Endodermal cell (in vitro differentiated cells): ENCODE data around the gene SMPD3. TPM values are rescaled to one million over a fixed set of nuclear protein-coding genes. Genes with fewer than 3 reads are reported as not detected.

ENCODE experiments used
- DNase-seq: peaks from one replicate; pipeline ENCODE4 v3.0.0-alpha.2; 2017
- H3K27ac ChIP-seq: 2 replicates; pipeline ENCODE4 v1.5.1; 2013; ENCODE audit warnings: mild to moderate bottlenecking, low read depth, low read length, moderate library complexity
- H3K27me3 ChIP-seq: 2 replicates; pipeline ENCODE4 v1.6.1; 2013; ENCODE audit warnings: mild to moderate bottlenecking, low read length, moderate library complexity; ENCODE audit not compliant: insufficient read depth, control insufficient read depth, poor library complexity, severe bottlenecking
- H3K36me3 ChIP-seq: 2 replicates; pipeline ENCODE4 v1.7.0; 2013; ENCODE audit warnings: mild to moderate bottlenecking, low read length, moderate library complexity; ENCODE audit not compliant: control insufficient read depth, insufficient read depth
- H3K4me1 ChIP-seq: one replicate; pipeline ENCODE4 v1.7.0; 2013; ENCODE audit warnings: low read length; ENCODE audit not compliant: control insufficient read depth, insufficient read depth
- H3K4me3 ChIP-seq: 2 replicates; pipeline ENCODE4 v1.5.1; 2013; ENCODE audit warnings: mild to moderate bottlenecking, low read length, moderate library complexity
- H3K9ac ChIP-seq: 2 replicates; pipeline ENCODE4 v1.6.1; 2013; ENCODE audit warnings: mild to moderate bottlenecking, low read length, moderate library complexity; ENCODE audit not compliant: poor library complexity, severe bottlenecking; ENCODE audit errors: extremely low read depth
- H3K9me3 ChIP-seq: 2 replicates; pipeline ENCODE4 v1.6.1; 2013; ENCODE audit warnings: mild to moderate bottlenecking, low read length, moderate library complexity; ENCODE audit not compliant: control insufficient read depth
- H3K27ac Mint-ChIP-seq: 2 replicates; pipeline ENCODE4 v1.8.0; 2020; ENCODE audit warnings: mixed read lengths
- H3K27me3 Mint-ChIP-seq: 2 replicates; pipeline ENCODE4 v1.8.0; 2021; ENCODE audit warnings: mild to moderate bottlenecking, mixed read lengths; ENCODE audit not compliant: insufficient read depth
- H3K36me3 Mint-ChIP-seq: 2 replicates; pipeline ENCODE4 v1.8.0; 2020; ENCODE audit warnings: low read depth, mixed read lengths
- H3K4me1 Mint-ChIP-seq: 2 replicates; pipeline ENCODE4 v1.8.0; 2020; ENCODE audit warnings: mixed read lengths
- H3K4me3 Mint-ChIP-seq: 2 replicates; pipeline ENCODE4 v1.8.0; 2020; ENCODE audit warnings: mild to moderate bottlenecking, moderate library complexity, mixed read lengths
- H3K9me3 Mint-ChIP-seq: 2 replicates; pipeline ENCODE4 v1.8.0; 2020; ENCODE audit warnings: mild to moderate bottlenecking, mixed read lengths
- WGBS, 2 experiments: methylation state at CpG; one replicate each; pipeline versions ENCODE4 v1.1.5 to v1.1.7; 2013; ENCODE audit warnings: missing lambda C conversion rate in 2 of 2, mixed read lengths in 1 of 2; ENCODE audit not compliant: insufficient coverage in 1 of 2, insufficient read length in 1 of 2; 5-methylcytosine and 5-hydroxymethylcytosine counted together
- total RNA-seq, 2 donors: library from RNA; stranded (reverse); fragmentation: NEBNext Ultra II Directional in 1 of 2; extraction: Animal tissue kit (Norgen Biotek cat#: 25700) in 1 of 2; gene quantifications; 2 replicates in 1 of 2; 3 replicates in 1 of 2; pipeline ENCODE4 v1.2.1, GENCODE V29; 2021
- TF ChIP-seq, protein P1 (sequence below): fragments of 200-600 bp; sonication (generic); conservative IDR thresholded peaks from 2 replicates; pipeline ENCODE4 v1.5.0; 2021; ENCODE audit warnings: antibody characterized with exemption, mild to moderate bottlenecking

SMPD3 gene
- total RNA-seq, 2 donors from 2014 or later: 0.07 TPM; not detected in 1

DNA sequence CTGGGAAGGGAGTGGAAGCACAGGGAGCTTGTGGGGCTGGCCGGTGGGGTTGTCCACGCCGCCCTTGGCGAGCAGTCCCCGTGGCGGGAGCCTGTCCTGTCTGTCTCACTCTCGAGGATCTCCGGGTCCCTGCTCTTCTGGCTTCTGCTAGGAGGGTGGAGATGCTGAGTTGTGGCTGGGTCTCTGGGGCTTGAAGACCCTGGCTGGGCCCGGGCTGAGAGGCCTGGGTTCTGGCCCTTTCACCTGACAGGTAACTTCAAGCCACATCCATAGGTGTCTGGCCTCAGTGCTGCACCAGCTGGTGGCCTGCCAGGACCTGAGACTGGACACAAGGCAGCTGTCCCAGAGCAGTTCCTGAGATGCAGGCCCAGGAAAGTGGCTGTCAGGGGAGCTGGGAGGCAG is 90.8 kb downstream of the SMPD3 start:
- Histone ChIP-seq H3K9ac (no peak overlapping the region), H3K36me3 (peaks cover 32% of the 10 kb centered on the region), H3K4me3 (no peak overlapping the region), H3K27ac (no peak overlapping the region), H3K27me3 (no peaks in the 10 kb centered on the region), H3K9me3 (no peaks in the 10 kb centered on the region), H3K4me1 (no peaks in the 10 kb centered on the region)
- H3K27ac Mint-ChIP-seq: no peak overlapping the region
- no peaks in the 10 kb centered on the region for H3K9me3 Mint-ChIP-seq
- TF ChIP-seq, protein P1, sequence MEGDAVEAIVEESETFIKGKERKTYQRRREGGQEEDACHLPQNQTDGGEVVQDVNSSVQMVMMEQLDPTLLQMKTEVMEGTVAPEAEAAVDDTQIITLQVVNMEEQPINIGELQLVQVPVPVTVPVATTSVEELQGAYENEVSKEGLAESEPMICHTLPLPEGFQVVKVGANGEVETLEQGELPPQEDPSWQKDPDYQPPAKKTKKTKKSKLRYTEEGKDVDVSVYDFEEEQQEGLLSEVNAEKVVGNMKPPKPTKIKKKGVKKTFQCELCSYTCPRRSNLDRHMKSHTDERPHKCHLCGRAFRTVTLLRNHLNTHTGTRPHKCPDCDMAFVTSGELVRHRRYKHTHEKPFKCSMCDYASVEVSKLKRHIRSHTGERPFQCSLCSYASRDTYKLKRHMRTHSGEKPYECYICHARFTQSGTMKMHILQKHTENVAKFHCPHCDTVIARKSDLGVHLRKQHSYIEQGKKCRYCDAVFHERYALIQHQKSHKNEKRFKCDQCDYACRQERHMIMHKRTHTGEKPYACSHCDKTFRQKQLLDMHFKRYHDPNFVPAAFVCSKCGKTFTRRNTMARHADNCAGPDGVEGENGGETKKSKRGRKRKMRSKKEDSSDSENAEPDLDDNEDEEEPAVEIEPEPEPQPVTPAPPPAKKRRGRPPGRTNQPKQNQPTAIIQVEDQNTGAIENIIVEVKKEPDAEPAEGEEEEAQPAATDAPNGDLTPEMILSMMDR: no peak
- 94% methylated on average over 9 of the region's 9 CpGs; no CpG with 5 or more reads in 1 of the 2 experiments for WGBS, 2 experiments
- H3K27me3 Mint-ChIP-seq: no peaks in the 10 kb centered on the region
- H3K4me3 Mint-ChIP-seq: no peak overlapping the region
- no peak for DNase-seq
- H3K36me3 Mint-ChIP-seq: peaks cover 29% of the 10 kb centered on the region
- no peaks in the 10 kb centered on the region for H3K4me1 Mint-ChIP-seq

DNA sequence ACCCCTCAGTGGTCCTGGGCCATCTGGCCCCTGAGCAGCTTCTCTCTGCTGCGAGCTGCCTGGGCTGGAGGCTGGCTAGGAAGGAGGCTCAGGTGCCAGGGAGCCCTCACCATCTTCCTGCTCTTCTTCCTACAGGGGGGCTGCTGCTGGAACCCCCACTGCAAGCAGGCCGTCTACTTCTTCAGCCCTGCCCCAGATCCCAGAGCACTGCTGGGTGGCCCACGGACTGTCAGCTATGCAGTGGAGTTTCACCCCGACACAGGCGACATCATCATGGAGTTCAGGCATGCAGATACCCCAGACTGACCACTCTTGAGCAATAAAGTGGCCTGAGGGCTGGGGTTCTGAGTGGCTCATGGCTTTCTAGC is 91.4 kb downstream of the SMPD3 start:
- no peaks in the 10 kb centered on the region for H3K4me1 ChIP-seq
- peaks cover 36% of the 10 kb centered on the region for H3K36me3 ChIP-seq
- no peak for DNase-seq
- H3K4me1 Mint-ChIP-seq: no peaks in the 10 kb centered on the region
- H3K9ac ChIP-seq: no peak overlapping the region
- H3K27me3 Mint-ChIP-seq: no peaks in the 10 kb centered on the region
- no peaks in the 10 kb centered on the region for H3K27me3 ChIP-seq
- H3K4me3 Mint-ChIP-seq: no peak overlapping the region
- no peak overlapping the region for H3K27ac ChIP-seq
- peaks cover 34% of the 10 kb centered on the region for H3K36me3 Mint-ChIP-seq
- TF ChIP-seq, protein P1: no peak
- no peak overlapping the region for H3K27ac Mint-ChIP-seq
- 96 to 100% methylated on average over 4 to 5 of the region's 5 CpGs for WGBS, 2 experiments
- H3K9me3 Mint-ChIP-seq: no peaks in the 10 kb centered on the region
- H3K4me3 ChIP-seq: no peak overlapping the region
- H3K9me3 ChIP-seq: no peaks in the 10 kb centered on the region

DNA sequence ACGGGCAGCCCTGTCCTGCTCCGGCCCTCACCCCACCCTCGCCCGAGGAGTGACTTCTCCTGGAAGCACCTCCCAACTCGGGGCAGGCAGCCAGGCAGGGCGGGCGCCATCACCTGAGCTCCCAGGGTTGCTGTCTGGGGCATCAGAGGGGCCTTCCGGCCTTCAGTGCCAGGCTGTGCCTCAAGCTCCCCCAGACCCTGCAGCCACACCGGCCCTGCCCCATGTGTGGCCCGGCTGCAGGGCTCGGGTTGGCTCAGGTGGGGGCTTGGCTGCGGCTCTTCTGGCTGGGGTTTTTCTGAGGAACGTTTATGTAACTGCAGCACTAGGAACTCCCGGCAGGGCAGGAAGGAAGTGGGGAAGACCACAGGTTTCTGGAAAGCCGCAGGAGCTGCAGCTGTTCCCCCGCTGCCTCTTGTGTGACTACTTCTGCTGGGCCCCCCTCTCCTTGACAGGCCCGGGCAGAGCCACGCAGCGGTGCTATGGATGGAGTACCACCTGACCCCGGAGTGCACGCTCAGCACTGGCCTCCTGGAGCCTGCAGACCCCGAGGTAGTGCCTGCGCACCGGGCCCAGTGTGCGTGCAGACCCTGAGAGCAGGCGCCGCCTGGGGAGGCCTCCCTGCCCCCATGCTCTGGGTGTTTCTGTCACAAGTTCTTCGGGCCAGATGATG is 91.9 kb downstream of the SMPD3 start:
- Mint-ChIP-seq H3K27ac (no peak overlapping the region), H3K27me3 (no peaks in the 10 kb centered on the region), H3K4me1 (no peaks in the 10 kb centered on the region), H3K4me3 (no peak overlapping the region), H3K9me3 (no peaks in the 10 kb centered on the region), H3K36me3 (peaks cover 37% of the 10 kb centered on the region)
- no peaks in the 10 kb centered on the region for H3K9me3 ChIP-seq
- no peaks in the 10 kb centered on the region for H3K27me3 ChIP-seq
- H3K4me3 ChIP-seq: no peak overlapping the region
- no peak overlapping the region for H3K9ac ChIP-seq
- H3K4me1 ChIP-seq: peaks cover 4% of the 10 kb centered on the region
- TF ChIP-seq, protein P1: no peak
- peaks cover 36% of the 10 kb centered on the region for H3K36me3 ChIP-seq
- DNase-seq: no peak
- no peak overlapping the region for H3K27ac ChIP-seq
- 90 to 91% methylated on average over 11 to 28 of the region's 28 CpGs for WGBS, 2 experiments
